NT2/D1 (cell line): ENCODE results near the gene IL3.

Source experiments
- SUZ12 ChIP-seq: IDR thresholded peaks from 2 replicates; pipeline ENCODE4 v1.6.1; 2011; ENCODE audit not compliant: insufficient read length, insufficient read depth; ENCODE audit errors: extremely low read depth
- YY1 ChIP-seq: IDR thresholded peaks from 2 replicates; pipeline ENCODE4 v1.6.1; 2011; ENCODE audit not compliant: insufficient read length, insufficient read depth
- ZNF274 ChIP-seq: IDR thresholded peaks from 2 replicates; pipeline ENCODE4 v1.6.1; 2011; ENCODE audit warnings: mild to moderate bottlenecking, low read depth, low read length

DNA sequence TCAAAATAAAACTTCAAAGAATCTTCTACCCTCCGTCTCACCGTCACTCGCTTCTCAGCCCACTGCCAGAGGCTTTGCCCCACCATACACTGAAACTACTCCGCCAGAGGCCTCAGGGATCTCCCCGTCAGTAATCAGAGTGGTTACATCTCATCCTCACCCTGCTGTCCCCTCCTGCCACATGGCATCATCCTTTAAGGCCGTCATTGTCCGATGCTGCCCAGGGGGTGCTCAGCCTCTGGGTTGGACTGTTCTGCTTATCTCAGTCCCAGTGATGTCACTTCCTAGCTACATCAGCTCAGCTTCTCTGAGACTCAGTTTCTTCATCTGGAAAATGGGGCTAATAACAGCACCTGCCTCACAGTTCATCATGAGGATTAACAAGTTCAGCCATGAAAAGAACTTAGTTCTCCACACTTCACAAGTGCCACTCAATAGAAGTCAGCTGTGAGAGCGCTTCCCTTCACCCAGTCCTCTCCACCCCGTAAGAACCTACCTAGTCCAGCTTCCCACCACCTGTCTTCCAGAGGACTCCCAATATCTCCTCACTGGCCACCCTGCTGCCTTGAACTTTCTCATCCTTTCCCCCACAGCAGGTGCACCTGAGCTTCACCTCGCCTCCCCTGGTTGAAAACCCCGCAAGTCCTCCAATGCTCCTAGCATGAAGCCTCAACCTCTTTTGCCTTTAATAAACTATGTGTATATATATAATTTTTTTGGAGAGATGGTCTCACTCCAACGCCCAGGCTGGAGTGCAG is 2.8 kb upstream of the IL3 start:
- TF ChIP-seq YY1, result no peak
- TF ChIP-seq SUZ12, result no peak
- no peak for TF ChIP-seq ZNF274
